KG1 (cell line): ENCODE measurements around the gene DCDC1.
"Not testable (repeated sequence)": the region's sequence is repeated elsewhere in the genome, so short reads cannot be mapped to it uniquely, and the experiment has no call there.

Experiments
- DNase-seq: peaks from one replicate; lab custom pipeline; 2025; lab: John Stamatoyannopoulos, UW

Gene DCDC1

DNA sequence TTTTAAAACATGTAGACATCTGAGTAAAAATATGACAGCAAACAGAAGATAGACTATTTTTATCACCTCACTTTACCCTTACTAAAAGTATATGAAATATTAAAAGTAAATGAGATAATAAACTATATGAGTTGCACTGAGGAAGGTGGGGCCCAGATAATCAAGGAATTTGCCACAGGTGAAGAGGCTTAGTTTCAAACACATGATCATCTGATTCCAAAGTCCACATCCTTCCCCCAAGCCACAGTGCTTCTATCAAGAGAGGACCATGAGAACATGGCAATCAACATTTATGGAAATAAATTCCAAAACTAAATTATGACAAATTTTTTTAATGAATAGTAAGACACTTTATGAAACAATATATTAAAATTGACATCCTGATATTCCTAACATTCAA, 384.0 kb downstream of the DCDC1 start:
- DNase-seq, result no peak

DNA sequence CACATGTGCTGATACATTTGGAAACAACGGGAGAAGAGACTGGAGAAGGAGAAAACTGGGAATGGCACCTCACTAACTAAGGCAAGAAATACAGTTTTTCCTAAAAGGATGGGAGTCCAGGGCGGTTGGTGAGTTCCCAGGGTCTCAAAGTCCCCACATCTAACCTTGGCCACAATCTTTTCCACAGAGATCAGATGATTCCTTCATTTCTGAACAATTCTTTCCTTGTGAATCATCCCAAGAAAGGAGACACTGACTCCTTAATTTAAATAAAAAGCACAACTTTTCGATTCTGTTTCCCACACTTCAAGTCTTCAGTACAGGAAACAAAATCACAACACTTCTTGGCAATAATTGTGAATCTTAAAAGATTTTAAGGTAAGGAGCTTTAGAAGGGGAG, 384.7 kb downstream of the DCDC1 start:
- no peak for DNase-seq

DNA sequence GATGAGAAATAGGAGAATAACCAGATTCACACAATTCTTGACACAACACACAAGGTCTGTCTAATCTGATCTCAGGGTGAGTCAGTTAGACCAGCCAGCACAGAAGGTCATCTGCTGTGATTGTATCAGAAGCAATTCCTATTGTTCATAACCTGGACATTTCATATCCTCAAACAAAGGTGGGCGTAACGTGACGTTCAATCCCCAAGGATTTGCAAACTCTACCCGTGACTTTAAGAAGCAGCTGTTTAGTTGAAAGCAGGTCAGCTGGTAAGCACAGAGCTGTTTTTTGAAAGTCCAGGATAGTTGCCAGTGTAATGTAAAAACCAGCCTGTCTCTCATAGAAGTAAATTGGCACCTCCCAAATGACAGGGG, 385.1 kb downstream of the DCDC1 start:
- no peak for DNase-seq

DNA sequence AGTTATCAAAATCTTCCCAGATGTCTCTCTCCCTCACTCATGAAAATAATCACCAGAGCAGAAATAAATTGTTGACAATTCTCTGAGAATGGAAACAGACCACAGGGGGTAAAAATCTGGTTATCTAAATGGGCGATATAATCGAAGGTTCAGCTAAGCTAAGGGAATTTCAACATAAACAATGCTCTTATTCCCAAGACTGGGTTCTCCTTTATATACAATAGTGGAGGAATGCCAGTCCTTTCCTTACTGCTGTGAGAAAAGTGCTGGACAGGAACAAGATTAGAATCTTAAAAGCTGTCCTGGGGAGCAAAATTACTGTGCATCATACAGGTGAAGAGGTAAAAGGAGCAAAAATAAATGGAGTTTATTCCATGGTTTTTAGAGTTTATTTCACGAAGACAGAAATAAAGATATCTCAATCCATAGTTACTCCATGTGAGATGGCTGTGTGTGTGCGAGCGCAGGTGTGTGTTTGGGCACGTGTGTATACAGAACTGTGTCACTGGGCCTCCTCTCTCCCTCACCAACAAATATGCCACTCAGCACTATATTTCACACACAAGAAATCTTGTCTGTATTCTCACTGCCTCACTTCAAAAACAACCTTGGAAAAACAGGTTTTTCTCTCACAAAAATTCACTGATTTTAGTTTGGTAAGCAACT, 385.6 kb downstream of the DCDC1 start:
- no peak for DNase-seq

DNA sequence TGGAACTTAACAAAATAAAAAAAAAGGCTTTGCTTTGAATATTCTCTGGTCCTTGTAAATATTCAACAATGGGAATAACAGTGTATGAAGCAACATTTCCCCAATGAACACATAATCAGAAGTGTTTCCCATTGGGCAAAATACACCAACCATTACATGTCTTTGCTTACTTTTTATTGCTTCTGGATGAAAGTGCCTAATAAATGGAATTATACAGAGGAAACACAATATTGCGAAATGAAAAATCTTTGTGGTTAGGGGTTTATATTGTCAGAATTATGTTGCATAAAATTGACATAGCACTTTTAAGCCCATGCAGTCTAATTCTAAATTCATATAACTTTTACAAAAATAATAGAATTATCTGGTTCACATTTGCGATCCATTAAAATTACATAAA, 386.4 kb downstream of the DCDC1 start:
- no peak for DNase-seq

DNA sequence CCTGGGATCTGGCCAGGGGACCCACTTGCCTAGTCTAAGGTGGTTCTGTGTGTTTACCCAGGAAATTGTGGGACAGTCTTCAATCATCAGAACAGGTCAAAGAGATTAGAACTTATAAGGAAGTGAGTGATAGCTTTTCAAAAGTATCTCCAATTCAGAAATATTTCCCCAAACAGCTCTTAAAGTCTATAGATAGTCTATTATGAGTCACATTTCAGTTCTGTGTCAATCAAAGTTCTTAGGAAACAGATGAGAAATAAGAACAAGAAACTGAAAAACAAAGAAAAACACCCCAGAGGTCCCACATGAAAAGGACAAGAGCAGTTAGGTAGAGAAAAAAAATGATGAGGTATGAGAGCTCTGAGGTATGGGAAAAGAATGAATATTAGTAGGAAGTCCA, 402.0 kb downstream of the DCDC1 start:
- DNase-seq, result no peak

DNA sequence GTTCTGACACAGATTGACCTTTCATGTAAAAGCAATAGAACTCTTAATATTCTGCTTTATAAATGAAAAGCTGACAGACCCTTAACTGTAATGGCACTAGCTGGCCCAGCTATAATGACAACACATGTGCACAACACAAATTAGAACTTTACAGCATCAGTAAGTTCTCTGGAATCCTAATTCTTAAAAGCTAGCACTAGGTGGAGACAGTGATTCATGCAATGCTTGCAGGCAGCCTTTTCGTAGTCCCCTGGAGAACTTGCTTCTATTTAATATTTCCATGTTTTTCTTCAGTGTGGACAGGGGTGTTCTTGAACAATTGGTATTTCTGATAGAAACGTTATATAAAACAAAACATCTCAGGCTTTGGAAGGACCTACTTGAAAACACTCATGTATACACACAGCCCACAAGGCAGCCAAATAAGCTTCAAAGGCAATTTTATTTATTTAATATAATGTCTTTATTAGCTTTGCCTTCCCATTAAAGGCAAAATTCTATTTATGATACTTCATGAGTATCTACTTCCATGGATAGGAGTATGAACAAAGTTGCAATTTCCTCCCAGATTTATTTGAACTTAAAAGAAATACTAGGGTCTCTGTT, 409.0 kb downstream of the DCDC1 start:
- DNase-seq, result no peak

DNA sequence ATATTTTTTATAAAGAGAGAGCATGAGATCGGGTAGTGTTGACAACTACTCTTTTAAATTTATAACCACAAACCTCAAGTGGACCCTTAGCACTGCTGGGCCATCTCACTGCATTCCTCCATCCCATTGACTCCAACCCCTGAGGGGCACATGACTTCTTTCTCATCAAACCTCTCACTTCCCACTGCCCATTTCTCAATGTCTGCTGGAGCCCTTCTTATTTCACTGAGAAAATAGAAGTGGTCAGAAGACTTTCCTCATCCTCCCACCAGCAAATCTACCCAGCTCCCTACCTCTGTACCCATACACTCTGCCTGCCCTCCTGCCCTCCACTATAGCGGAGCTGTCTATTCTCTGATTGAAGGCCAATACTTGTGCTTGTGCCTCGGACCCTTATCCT, 412.8 kb downstream of the DCDC1 start:
- DNase-seq, result no peak

DNA sequence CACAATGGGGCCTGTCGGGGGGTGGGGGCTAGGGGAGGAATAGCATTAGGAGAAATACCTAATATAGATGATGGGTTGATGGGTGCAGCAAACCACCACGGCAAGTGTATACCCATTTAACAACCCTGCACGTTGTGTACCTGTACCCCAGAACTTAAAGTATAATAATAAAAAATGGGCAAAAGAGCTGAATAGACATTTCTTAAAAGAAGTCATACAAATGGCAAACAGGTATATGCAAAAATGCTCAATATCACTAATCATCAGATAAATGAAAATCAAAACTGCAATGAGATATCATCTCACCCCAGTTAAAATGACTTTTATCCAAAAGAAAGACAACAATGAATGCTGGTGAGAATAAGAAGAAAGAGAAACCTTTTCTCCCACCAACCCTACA, 419.7 kb downstream of the DCDC1 start:
- DNase-seq, result no peak

DNA sequence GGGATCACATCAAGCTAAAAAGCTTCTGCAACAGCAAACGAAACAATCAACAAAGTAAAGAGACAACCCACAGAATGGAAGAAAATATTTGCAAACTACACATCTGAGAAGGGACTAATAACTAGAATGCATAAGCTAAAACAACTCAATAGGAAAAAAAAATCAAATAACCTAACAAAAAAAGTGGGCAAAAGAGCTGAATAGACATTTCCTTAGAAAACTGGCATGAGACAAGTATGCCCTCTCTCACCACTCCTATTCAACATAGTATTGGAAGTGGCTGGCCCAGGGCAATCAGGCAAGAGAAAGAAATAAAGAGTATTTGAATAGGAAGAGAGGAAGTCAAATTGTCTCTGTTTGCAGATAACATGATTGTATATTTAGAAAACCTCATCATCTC, 421.8 kb downstream of the DCDC1 start:
- not testable (repeated sequence) for DNase-seq

DNA sequence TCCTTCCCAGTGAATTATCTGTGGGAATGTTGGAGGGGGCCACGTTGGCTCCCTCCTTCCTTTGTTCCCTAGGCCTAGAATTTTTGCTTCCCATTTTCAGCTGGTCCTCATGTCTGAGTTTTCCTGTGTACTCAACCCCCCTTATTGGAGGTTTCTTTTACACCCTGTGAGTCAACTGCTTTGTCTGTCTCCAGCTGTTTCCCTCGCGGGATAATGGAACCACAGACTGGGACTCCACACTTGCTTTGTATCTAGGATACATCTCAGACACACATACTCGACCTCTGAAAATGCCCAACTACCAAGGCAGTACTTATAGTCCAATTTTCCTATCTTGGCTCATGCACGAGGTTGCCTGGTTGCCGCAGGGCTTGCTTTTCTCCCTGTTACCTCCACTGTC, 430.7 kb downstream of the DCDC1 start:
- no peak for DNase-seq

DNA sequence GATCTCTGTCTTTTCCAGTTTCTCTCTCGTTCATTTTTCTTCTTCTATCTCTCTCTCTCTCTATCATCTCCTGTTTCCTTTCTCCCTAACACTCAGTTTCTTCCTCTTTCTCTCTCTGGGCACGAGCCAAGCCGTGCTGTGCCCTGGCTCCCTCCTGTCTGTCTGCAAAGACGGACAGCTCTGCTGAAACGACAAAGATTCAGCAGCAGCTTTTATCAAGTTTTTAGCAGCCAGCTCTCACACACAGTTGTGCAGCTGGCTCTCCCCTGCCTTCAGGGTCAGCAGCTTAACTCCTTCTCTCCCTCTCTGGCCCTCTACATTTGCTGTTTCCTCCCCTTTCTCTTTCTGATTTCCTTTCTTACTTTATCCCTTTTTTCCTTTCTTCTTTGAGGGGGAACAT, 431.4 kb downstream of the DCDC1 start:
- DNase-seq, result no peak

DNA sequence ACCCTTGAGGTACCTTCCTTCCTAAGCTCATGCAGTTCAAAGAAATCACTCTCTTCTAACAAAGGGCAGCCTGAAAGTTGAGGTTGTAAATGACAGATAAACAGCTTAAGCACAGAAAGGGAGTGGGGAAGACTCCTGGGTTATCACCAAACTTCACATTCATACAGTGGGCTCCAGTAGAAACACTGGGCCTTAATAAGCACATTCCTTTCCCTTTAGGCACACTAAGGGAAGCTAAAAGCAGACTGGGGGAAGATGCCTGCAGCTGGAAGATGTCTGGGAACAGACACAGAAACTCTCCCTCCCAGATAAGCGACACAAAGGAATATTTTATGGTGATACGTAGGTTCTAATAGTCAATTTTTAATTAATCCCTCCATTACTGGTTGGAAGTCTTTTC, 433.0 kb downstream of the DCDC1 start:
- DNase-seq, result no peak

DNA sequence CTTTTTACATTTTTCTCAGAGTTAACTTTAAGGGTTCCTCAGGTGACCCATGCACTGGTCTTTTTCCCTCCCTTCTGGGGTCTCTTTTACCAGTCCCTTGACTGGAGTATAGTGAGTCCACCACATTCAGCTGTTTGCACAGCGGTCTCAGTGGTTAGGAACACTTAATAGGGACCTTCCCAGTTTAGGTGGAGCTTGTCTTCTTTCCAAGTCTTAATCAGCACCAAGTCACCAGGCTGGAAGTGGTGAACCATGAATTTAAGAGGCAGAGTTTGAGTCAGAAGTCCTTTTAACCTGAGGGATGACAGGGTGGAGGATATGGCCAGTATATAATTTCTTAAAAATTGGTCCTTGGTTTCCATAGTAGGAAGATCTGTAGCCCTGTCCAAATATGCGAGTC, 433.7 kb downstream of the DCDC1 start:
- no peak for DNase-seq

DNA sequence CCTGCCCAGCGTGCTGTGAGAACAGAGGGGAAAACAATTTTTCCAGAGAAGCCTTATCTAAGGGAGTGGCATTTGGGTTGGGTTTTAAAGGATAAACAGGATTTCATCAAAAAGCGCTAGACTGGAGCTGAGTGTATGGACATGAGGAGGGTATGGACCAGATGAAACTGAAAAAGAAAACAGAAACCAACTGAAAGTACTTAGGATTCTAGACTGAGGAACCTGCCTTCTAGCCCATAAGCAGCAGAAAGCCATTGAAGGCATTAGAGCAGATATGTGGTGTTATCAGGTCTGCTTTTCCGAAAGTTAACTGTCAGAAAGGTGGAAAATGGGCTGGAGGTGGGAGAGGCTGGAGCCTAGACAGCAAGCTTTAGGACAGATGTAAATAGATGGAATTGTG, 443.4 kb downstream of the DCDC1 start:
- DNase-seq, result no peak

DNA sequence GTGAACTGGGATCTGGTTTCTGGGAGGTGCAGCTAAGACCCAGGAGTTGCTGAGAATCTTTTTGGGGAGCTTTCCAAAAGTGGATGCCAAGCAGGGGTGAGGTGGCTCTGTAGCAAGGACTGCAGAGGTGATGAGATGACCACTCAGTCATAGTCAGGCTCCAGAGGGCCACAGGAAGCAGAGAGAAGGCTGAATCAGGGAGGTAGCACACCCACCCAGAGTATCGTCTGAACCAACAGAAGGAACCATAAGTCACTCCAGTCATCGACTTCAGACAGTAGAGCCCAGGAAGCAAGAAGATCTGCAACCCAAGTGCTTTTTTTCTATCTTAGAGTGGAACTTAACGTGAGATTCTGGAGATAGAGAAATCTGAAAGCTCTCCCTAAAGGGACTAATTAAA, 447.7 kb downstream of the DCDC1 start:
- DNase-seq, result no peak

DNA sequence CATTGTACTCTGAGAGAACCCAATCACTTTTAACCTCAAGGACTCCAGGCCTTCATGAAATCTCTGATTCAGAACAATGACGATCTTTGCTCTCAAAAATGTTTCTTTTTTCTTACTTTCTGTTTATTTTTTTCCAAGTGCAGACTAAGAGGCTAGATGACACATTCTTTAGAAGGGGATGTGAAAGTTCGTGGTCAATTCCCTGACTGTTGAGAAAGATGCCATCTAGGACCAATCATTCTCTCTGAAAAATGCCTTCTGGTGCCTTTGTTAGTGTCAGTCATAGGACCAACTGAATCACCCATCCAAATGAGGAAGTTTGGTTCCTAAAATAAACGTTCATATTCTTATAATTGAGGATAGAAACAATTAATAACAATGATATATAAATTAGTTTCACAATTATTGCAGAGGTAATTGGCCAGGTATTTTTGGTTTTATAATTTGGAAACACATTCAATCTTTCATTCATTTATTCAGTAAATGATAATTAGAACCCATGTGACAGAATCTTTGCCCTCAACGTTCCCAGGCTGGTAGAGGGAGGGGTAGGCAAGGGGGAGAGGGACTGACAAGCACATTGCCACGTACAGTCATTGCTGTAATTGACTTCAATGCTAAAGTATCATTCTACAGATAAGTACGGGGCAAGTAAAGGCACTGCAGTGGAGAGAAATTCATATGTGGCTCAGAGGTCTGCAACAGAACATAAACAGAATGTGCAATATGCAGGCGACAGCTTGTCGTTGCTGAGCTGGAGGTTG, 450.0 kb downstream of the DCDC1 start:
- no peak for DNase-seq

DNA sequence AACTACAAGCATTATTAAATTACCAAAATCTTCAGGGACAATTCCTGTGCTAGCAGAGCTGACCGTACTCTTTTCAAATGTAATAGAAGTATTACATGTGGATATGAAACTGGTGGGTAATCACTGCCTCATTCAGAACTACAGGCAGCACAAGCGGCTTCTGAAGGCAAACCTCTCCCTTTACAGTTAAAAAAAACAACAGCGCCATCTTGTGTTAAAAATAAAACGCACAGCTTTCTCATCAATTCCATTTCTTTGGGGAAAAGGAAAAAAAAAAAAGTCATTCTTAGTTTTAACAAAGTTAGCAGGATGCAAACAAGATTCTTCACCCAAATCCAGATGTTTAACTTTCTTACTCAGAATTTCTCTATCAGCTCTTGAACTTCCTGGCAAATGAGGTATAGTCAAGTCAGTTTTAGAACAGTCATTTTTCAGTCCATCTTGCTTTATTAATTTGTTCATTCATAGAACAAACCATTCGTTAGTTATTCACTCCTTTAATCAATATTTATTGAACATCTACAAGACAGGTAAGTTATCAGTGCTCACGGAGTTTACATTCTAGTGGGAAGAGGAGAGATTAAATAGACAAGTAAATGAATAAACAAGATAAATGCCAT, 451.6 kb downstream of the DCDC1 start:
- DNase-seq, result no peak

DNA sequence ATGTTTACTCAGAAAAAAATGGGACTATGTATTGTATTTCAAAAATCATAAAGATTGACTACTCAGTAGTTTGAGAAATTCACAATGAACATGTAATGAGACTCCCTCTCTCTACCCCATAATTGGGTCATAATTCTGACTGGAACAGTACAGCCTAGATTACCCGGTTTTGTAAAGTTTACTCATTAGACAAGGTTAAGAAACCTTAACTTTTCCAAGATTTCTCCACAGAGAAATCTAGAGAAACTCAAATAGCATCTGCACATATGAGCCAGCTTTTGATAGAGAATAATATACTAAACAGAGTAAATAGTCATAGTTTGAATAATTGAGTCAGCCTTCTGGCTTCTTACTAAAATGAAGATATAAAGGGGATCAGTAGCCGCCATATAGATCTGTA, 452.3 kb downstream of the DCDC1 start:
- no peak for DNase-seq

DNA sequence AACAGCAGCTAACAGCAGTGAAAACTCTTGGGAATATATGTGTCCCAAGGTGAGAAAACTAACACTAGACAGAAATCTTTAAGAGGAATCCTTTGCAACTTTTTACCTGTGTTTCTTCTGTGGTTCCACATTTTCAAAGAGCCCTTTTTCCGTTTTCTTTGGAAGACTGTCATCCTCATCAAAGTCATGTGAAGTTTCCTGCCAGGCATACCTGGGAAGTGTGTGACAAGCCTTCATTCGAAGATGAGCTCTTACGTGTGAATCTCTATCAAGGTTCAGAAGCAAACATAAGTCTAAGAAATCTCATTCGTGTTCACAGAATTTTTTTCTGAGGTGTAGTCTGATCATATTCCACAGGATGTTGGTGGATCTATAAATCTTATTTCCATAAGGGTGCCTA, 452.8 kb downstream of the DCDC1 start:
- no peak for DNase-seq

DNA sequence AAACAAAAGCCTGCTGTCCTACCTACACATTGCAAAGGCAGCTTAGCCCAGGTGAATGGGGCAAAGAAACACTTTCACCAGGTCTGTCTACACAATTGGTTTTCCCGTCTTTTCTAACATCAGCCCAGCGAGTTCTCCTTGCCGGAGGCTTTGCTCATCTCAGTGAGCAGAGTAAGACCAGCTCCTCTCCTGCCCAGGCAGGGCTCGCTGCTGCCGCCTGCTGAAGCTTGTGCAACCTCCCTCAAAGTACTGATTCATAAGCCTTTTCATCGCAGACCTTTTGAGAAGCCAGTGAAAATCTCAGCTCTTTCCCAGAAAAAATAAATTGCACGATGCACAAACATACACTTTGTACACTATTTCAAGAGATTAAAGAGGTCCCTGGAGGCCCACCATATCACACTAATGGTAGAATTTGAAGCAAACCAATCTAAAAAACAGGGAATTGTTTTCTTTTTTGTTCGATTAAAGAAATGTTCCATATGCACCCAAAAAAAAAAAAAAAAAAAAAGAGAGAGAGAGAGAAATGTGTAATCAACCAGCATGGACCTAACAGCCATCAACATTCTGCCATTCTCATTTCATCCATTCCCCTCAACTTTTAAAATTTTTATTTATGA, 455.3 kb downstream of the DCDC1 start:
- DNase-seq, result no peak

DNA sequence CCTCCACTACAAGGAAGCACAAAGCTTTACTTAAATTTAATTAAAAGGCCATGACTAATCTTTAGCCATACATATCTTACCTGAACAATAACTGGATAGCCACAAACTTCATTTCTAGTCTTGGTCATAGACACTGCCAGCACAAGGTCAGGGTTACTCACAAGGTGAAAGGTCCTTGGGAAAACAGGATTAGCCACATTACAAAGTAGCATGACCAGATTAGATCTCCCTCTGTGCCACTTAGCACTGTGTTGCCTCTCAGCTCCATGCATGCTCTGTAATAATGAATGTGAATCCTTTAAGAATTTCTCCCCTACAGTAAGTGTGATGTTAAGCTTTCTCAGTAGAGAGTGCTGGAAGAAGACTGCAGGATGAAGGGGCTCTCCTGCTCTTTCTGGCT, 458.3 kb downstream of the DCDC1 start:
- no peak for DNase-seq

DNA sequence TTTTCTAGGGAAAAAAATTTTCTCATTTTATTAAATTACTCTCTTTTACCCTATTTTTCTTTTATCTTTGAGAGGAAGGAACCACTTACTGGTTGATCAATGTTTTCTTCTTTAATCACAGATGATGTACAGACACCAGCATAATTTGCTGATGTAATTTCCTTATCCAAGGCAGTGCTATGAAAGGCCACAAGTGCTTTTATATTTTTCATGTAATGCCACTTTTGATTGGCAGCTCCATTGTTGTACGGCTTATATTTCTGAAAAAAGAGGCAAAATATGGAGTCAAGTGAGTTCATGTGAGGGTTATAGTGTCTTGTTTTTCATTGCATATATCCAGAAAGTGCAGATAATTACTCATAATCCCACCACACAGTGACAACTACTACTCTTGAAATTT, 460.7 kb downstream of the DCDC1 start:
- DNase-seq, result no peak
